Esophagus squamous epithelium (tissue), 5 donors: ENCODE measurements around the gene UBE2V1. TPM values are rescaled to one million over a fixed set of nuclear protein-coding genes. Genes with fewer than 3 reads are reported as not detected.

Source experiments
- DNase-seq: peaks from one replicate; lab custom pipeline; 2025; lab: John Stamatoyannopoulos, UW
- H3K27ac ChIP-seq, 4 donors: fragments of 200-600 bp; sonication (generic); one replicate each; pipeline ENCODE4 v1.5.1; 2016 to 2019; ENCODE audit warnings: mild to moderate bottlenecking in 1 of 4
- H3K27me3 ChIP-seq, 4 donors: fragments of 200-600 bp; sonication (generic); 1 replicate in 3 of 4; 2 replicates in 1 of 4; pipeline versions ENCODE4 v1.5.1 to v1.6.0; 2017 to 2021; ENCODE audit warnings: antibody characterized with exemption in 1 of 4
- H3K36me3 ChIP-seq, 3 donors: fragments of 200-600 bp; sonication (generic); one replicate each; pipeline ENCODE4 v1.5.1; 2016 to 2019
- H3K4me1 ChIP-seq, 3 donors: fragments of 200-600 bp; sonication (generic); one replicate each; pipeline ENCODE4 v1.5.1; 2017 to 2019
- H3K4me3 ChIP-seq, 4 donors: fragments of 200-600 bp; sonication (generic); 1 replicate in 3 of 4; 2 replicates in 1 of 4; pipeline ENCODE4 v1.5.1; 2016 to 2019; ENCODE audit warnings: mild to moderate bottlenecking in 2 of 4, moderate library complexity in 1 of 4
- H3K9me3 ChIP-seq, 3 donors: fragments of 200-600 bp; sonication (generic); one replicate each; pipeline ENCODE4 v1.5.1; 2016 to 2019
- CTCF ChIP-seq, 6 experiments: fragments of 450-650 bp in 4 of 6; fragments of 200-600 bp in 2 of 6; sonication (generic) in 2 of 6; IDR thresholded peaks; one replicate each; pipeline ENCODE4 v1.5.1; 2016 to 2019; ENCODE audit warnings: antibody characterized with exemption in 6 of 6, mild to moderate bottlenecking in 4 of 6, moderate library complexity in 4 of 6
- POLR2A ChIP-seq, 4 donors: fragments of 450-650 bp; IDR thresholded peaks; one replicate each; pipeline ENCODE4 v1.6.1; 2017; ENCODE audit warnings: antibody characterized with exemption in 4 of 4, mild to moderate bottlenecking in 4 of 4, moderate library complexity in 3 of 4
- WGBS, 2 donors: methylation state at CpG; one replicate each; pipeline ENCODE4 v1.1.5; 2018; 5-methylcytosine and 5-hydroxymethylcytosine counted together
- intact Hi-C: fragments of 100-400 bp; cut with DNase I; formaldehyde crosslinking; loops from one replicate; pipeline ENCODE4 v1.15.0; 2022
- total RNA-seq, 4 donors: library from RNA; depleted of rRNA; stranded (reverse); fragments of >200 nt; gene quantifications; one replicate each; pipeline ENCODE4 v1.1.0, GENCODE V29; 2016
- donor health status: DM: yes; HTN: yes; CAD: no.

The UBE2V1 gene
- total RNA-seq, 4 donors from 2014 or later, result 44.4 to 80.7 (median 63.4) TPM

GRCh38 chr20:50040432-50041245, 72.3 kb downstream of the UBE2V1 start:
- intact Hi-C loops, result no loop called here
- no peaks in the 10 kb centered on the region for H3K36me3 ChIP-seq
- peaks cover 4 to 10% (median 6%) of the 10 kb centered on the region in 3 donors for H3K4me1 ChIP-seq
- H3K27me3 ChIP-seq, result no peaks in the 10 kb centered on the region
- no peak for TF ChIP-seq POLR2A (IDR thresholded peaks at IDR 0.05)
- TF ChIP-seq CTCF (IDR thresholded peaks at IDR 0.05), result no peak
- no peak for DNase-seq
- no peak overlapping the region for H3K4me3 ChIP-seq
- 77 to 83% methylated on average over 10 to 13 of the region's 17 CpGs for WGBS, 2 donors
- no peaks in the 10 kb centered on the region for H3K9me3 ChIP-seq
- no peak overlapping the region for H3K27ac ChIP-seq

GRCh38 chr20:50039706-50040431, 73.1 kb downstream of the UBE2V1 start:
- no peak for DNase-seq
- H3K9me3 ChIP-seq, result no peaks in the 10 kb centered on the region
- peaks cover 4 to 15% (median 9%) of the 10 kb centered on the region in 3 donors for H3K4me1 ChIP-seq
- H3K27ac ChIP-seq, result no peak overlapping the region
- no peaks in the 10 kb centered on the region for H3K27me3 ChIP-seq
- no peak overlapping the region for H3K4me3 ChIP-seq
- WGBS, 2 donors, result 73 to 86% methylated on average over 4 to 7 of the region's 10 CpGs
- TF ChIP-seq CTCF (IDR thresholded peaks at IDR 0.05), result no peak
- H3K36me3 ChIP-seq, result no peaks in the 10 kb centered on the region
- intact Hi-C loops, result no loop called here

- Histone ChIP-seq H3K9me3 (no peaks in the 10 kb centered on the region), H3K27ac (no peak overlapping the region), H3K4me1 (peaks cover 11 to 28% (median 22%) of the 10 kb centered on the region in 3 donors), H3K27me3 (no peaks in the 10 kb centered on the region), H3K4me3 (no peak overlapping the region), H3K36me3 (no peaks in the 10 kb centered on the region)
- WGBS, 2 donors, result 52% methylated on average over 5 of the region's 10 CpGs; no CpG with 5 or more reads in 1 of the 2 donors
- TF ChIP-seq CTCF (IDR thresholded peaks at IDR 0.05), result no peak
- no peak for TF ChIP-seq POLR2A (IDR thresholded peaks at IDR 0.05)
- intact Hi-C loops, result no loop called here
- no peak for DNase-seq
Measured at GRCh38 chr20:50038574-50038991, 74.4 kb downstream of the UBE2V1 start.

- Histone ChIP-seq H3K27me3 (no peaks in the 10 kb centered on the region), H3K27ac (no peak overlapping the region), H3K4me1 (peaks cover 11 to 31% (median 24%) of the 10 kb centered on the region in 3 donors), H3K36me3 (no peaks in the 10 kb centered on the region), H3K4me3 (no peak overlapping the region), H3K9me3 (no peaks in the 10 kb centered on the region)
- no peak for DNase-seq
- 53 to 66% methylated on average over 4 to 5 of the region's 6 CpGs for WGBS, 2 donors
- no peak for TF ChIP-seq CTCF (IDR thresholded peaks at IDR 0.05)
- no peak for TF ChIP-seq POLR2A (IDR thresholded peaks at IDR 0.05)
- intact Hi-C loops, result no loop called here
Measured at GRCh38 chr20:50038169-50038568, 74.8 kb downstream of the UBE2V1 start.

GRCh38 chr20:50037575-50037974, 75.4 kb downstream of the UBE2V1 start:
- Histone ChIP-seq H3K36me3 (no peaks in the 10 kb centered on the region), H3K27me3 (no peaks in the 10 kb centered on the region), H3K27ac (no peak overlapping the region), H3K9me3 (no peaks in the 10 kb centered on the region), H3K4me3 (no peak overlapping the region), H3K4me1 (peaks cover 11 to 31% (median 24%) of the 10 kb centered on the region in 3 donors)
- no peak for DNase-seq
- WGBS, 2 donors, result 76 to 83% methylated on average over 7 of the region's 7 CpGs
- TF ChIP-seq POLR2A (IDR thresholded peaks at IDR 0.05) (no peak), CTCF (IDR thresholded peaks at IDR 0.05) (no peak)
- intact Hi-C loops, result no loop called here
